ENCODE data around the gene SEBOX. TPM values are rescaled to one million over a fixed set of nuclear protein-coding genes. Genes with fewer than 3 reads are reported as not detected.

SEBOX gene
- total and polyA plus RNA-seq, 2 donors (not counting 1 experiment from before 2014, with no cell fraction given), result not detected

DNA sequence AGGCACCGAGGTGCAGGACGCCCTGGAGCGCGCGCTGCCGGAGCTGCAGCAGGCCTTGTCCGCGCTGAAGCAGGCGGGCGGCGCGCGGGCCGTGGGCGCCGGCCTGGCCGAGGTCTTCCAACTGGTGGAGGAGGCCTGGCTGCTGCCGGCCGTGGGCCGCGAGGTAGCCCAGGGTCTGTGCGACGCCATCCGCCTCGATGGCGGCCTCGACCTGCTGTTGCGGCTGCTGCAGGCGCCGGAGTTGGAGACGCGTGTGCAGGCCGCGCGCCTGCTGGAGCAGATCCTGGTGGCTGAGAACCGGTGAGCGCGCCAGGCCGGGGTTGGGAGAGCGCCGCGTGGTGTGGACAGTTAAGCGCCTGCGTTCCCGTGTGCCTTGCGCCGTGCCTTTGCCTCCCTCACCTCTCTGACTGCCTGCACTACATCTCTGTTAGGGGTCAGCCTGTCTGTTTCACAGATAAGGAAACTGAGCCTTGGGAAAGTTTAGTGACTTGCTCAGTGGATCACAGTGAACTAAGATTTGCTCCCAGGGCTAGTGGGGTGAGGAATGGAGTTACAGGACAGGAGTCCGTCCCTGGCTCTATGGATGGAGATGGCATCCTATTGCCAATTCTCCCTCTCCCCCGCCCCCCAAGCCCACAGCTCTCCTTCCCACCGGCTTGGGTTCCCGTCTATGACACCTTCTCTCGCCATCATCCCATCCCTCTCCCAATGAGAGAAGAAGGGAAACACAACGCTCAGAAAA is 7.4 kb upstream of the SEBOX start:
- Histone ChIP-seq H3K36me3 (ENCODE audit: control insufficient read depth, insufficient read depth, low read length) (no peaks in the 10 kb centered on the region), H3K9ac (ENCODE audit: insufficient read depth, low read length) (peak overlapping the region; percentile 55), H3K4me1 (ENCODE audit: control insufficient read depth, extremely low read depth, insufficient read depth, low read length) (peaks cover 9% of the 10 kb centered on the region), H3K4me2 (ENCODE audit: extremely low read depth, insufficient read depth, low read length) (peak overlapping the region; percentile 95), H3K9me3 (ENCODE audit: control insufficient read depth, insufficient read depth, low read depth, low read length) (no peaks in the 10 kb centered on the region), H3K4me3 (replicated peaks in 1 of 4; ENCODE audit: control extremely low read depth in 1 of 4, insufficient read depth in 1 of 4, low read depth in 3 of 4, low read length in 4 of 4) (peak overlapping the region; percentile 17 to 72 (median 67)), H3K79me2 (ENCODE audit: control insufficient read depth, insufficient read depth, low read length) (peaks cover 4% of the 10 kb centered on the region), H2AFZ (ENCODE audit: low read length) (peak overlapping the region; percentile 28), H3K27ac (ENCODE audit: insufficient read depth, low read length) (no peak overlapping the region), H3K27me3 (ENCODE audit: control insufficient read depth, insufficient read depth, low read length) (no peaks in the 10 kb centered on the region), H4K20me1 (ENCODE audit: control insufficient read depth, extremely low read depth, insufficient read depth, low read length) (no peaks in the 10 kb centered on the region)
- TF ChIP-seq CTCF (conservative IDR thresholded peaks at IDR 0.05 in 1 of 2, IDR thresholded peaks at IDR 0.05 in 1 of 2; ENCODE audit: low read depth in 1 of 2, low read length in 2 of 2) (no peak), EZH2 (IDR thresholded peaks at IDR 0.05; ENCODE audit: low read length, missing control alignments) (no peak)
- DNase-seq (ENCODE audit: low read depth in 2 of 2), result peak; percentile 28 to 48

DNA sequence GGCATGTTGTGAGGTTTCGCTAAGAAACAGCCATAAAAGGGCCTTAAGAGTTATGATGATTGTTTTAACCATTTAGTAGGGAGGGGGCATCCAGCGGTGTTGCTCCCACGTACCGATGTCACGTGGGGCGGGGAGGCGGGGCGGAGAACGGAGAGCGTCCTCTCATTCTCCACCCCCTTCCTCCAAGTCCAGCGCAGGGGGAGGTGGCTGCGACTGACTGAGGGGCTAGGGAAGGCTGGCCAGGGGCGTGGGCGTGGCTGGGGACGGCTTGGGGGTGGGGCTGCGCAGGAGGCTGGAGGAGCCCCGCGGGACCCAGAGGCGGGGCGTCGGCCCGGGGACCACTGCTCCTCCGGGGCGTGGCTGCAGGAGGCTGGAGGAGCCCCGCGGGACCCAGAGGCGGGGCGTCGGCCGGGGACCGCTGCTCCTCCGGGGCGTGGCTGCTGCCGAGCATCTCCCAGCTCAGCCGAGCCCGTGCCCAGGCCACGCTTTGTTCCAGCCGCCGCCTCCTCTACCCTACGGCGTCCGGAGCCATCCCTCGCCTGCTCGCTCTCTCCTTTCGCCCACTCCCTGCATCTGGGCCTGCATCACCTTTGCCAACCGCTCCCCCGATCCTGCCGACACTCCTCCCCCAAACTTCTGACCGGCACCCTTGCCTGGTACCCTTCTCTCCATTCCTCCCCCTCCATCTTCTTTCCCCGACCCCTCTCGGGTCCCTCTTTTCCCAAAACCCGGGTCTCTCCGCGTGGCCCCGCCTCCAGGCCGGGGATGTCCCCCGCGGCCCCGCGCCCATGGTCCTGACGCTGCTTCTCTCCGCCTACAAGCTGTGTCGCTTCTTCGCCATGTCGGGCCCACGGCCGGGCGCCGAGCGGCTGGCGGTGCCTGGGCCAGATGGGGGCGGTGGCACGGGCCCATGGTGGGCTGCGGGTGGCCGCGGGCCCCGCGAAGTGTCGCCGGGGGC is 6.5 kb upstream of the SEBOX start, which contains the start of gene SARM1:
Gene SARM1 (plus strand): TSS at position 450 of the 958 bp plus-strand sequence. CDS start 339 bp downstream, at position 789.
- no peaks in the 10 kb centered on the region for H3K27me3 ChIP-seq (ENCODE audit: control insufficient read depth, insufficient read depth, low read length)
- peak within 1 kb of the TSS; percentile 55 for H3K9ac ChIP-seq (ENCODE audit: insufficient read depth, low read length)
- peaks cover 4% of the 10 kb centered on the region for H3K79me2 ChIP-seq (ENCODE audit: control insufficient read depth, insufficient read depth, low read length)
- TF ChIP-seq EZH2 (IDR thresholded peaks at IDR 0.05; ENCODE audit: low read length, missing control alignments), result no peak
- no peak for TF ChIP-seq CTCF (conservative IDR thresholded peaks at IDR 0.05 in 1 of 2, IDR thresholded peaks at IDR 0.05 in 1 of 2; ENCODE audit: low read depth in 1 of 2, low read length in 2 of 2)
- peak within 1 kb of the TSS; percentile 75 for H2AFZ ChIP-seq (ENCODE audit: low read length)
- H3K27ac ChIP-seq (ENCODE audit: insufficient read depth, low read length), result no peak within 1 kb of the TSS
- peak; percentile 89 to 90 for DNase-seq (ENCODE audit: low read depth in 2 of 2)
- H3K9me3 ChIP-seq (ENCODE audit: control insufficient read depth, insufficient read depth, low read depth, low read length), result no peaks in the 10 kb centered on the region
- H3K4me1 ChIP-seq (ENCODE audit: control insufficient read depth, extremely low read depth, insufficient read depth, low read length), result peaks cover 9% of the 10 kb centered on the region
- peak within 1 kb of the TSS; percentile 95 for H3K4me2 ChIP-seq (ENCODE audit: extremely low read depth, insufficient read depth, low read length)
- H3K4me3 ChIP-seq (replicated peaks in 1 of 4; ENCODE audit: control extremely low read depth in 1 of 4, insufficient read depth in 1 of 4, low read depth in 3 of 4, low read length in 4 of 4), result peak within 1 kb of the TSS; percentile 63 to 72 (median 67)
- H3K36me3 ChIP-seq (ENCODE audit: control insufficient read depth, insufficient read depth, low read length), result no peaks in the 10 kb centered on the region
- no peaks in the 10 kb centered on the region for H4K20me1 ChIP-seq (ENCODE audit: control insufficient read depth, extremely low read depth, insufficient read depth, low read length)

DNA sequence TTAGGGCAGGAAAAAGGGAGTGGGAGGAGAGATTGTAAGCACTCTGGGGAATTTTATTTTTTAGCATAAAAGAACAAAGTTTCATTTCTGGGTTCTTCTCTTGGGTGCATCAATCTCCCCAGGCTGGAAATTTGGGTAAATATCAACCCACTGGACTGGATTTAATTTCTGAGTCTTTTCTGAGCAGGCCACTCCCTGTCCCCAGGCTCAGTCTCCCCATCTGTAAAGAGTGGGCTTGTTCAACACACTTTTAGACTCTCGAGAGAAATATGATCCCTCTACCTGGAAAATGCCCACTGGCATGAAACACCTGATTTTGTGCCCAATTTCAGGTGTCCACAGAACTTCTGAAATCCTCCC is 5.7 kb upstream of the SEBOX start:
- no peak for DNase-seq (ENCODE audit: low read depth in 2 of 2)
- Histone ChIP-seq H2AFZ (ENCODE audit: low read length) (no peak overlapping the region), H3K4me3 (replicated peaks in 1 of 4; ENCODE audit: control extremely low read depth in 1 of 4, insufficient read depth in 1 of 4, low read depth in 3 of 4, low read length in 4 of 4) (peak overlapping the region in 2 of 4 experiments; percentile 62 to 72), H3K9ac (ENCODE audit: insufficient read depth, low read length) (no peak overlapping the region), H3K4me1 (ENCODE audit: control insufficient read depth, extremely low read depth, insufficient read depth, low read length) (peaks cover 9% of the 10 kb centered on the region), H4K20me1 (ENCODE audit: control insufficient read depth, extremely low read depth, insufficient read depth, low read length) (no peaks in the 10 kb centered on the region), H3K36me3 (ENCODE audit: control insufficient read depth, insufficient read depth, low read length) (no peaks in the 10 kb centered on the region), H3K9me3 (ENCODE audit: control insufficient read depth, insufficient read depth, low read depth, low read length) (no peaks in the 10 kb centered on the region), H3K27me3 (ENCODE audit: control insufficient read depth, insufficient read depth, low read length) (no peaks in the 10 kb centered on the region), H3K27ac (ENCODE audit: insufficient read depth, low read length) (no peak overlapping the region), H3K79me2 (ENCODE audit: control insufficient read depth, insufficient read depth, low read length) (peaks cover 4% of the 10 kb centered on the region), H3K4me2 (ENCODE audit: extremely low read depth, insufficient read depth, low read length) (peak overlapping the region; percentile 54)
- TF ChIP-seq CTCF (conservative IDR thresholded peaks at IDR 0.05 in 1 of 2, IDR thresholded peaks at IDR 0.05 in 1 of 2; ENCODE audit: low read depth in 1 of 2, low read length in 2 of 2), result no peak
- no peak for TF ChIP-seq EZH2 (IDR thresholded peaks at IDR 0.05; ENCODE audit: low read length, missing control alignments)

All from fibroblast of lung (primary cell).